Measurements from ENCODE around the gene RHOD.

Gene RHOD

GRCh38 chr11:67082071-67082791 lies 25.6 kb downstream of the RHOD start:
- peak; percentile 54 for DNase-seq
- Histone ChIP-seq H3K4me1 (ENCODE audit: low read length) (peaks cover 5% of the 10 kb centered on the region), H3K9me2 (replicated peaks; ENCODE audit: insufficient read depth, low read length) (no peaks in the 10 kb centered on the region), H3K27me3 (replicated peaks; ENCODE audit: insufficient read depth, low read length) (no peaks in the 10 kb centered on the region), H3K4me2 (ENCODE audit: low read depth, low read length) (peak overlapping the region; percentile 97), H4K20me1 (ENCODE audit: insufficient read depth, low read length) (no peaks in the 10 kb centered on the region), H3K79me2 (ENCODE audit: low read length) (no peaks in the 10 kb centered on the region), H3K9me3 (replicated peaks; ENCODE audit: insufficient read depth, low read length) (no peaks in the 10 kb centered on the region), H3F3A (ENCODE audit: insufficient read depth, low read length) (peaks cover 14% of the 10 kb centered on the region; the same call in 1 of the 2 replicates), H3K36me3 (replicated peaks; ENCODE audit: insufficient read depth, low read length) (no peaks in the 10 kb centered on the region), H3K9ac (ENCODE audit: low read length) (peak overlapping the region; percentile 19; the same call in 1 of the 2 replicates), H3K27ac (ENCODE audit: low read length) (peak overlapping the region; percentile 31; the same call in 1 of the 2 replicates), H3K4me3 (ENCODE audit: low read length) (peak overlapping the region; percentile 59), H2AFZ (ENCODE audit: low read length) (peak overlapping the region; percentile 53)
- TF ChIP-seq EZH2 (optimal IDR thresholded peaks at IDR 0.05; ENCODE audit: low read depth, low read length) (no peak), CTCF (IDR thresholded peaks at IDR 0.05; ENCODE audit: low read length) (peak; percentile 37), EZH2phosphoT487 (IDR thresholded peaks at IDR 0.05; ENCODE audit: low read length) (no peak)

GRCh38 chr11:67083786-67084366 lies 27.2 kb downstream of the RHOD start:
- Histone ChIP-seq H3K9ac (ENCODE audit: low read length) (no peak overlapping the region), H3F3A (ENCODE audit: insufficient read depth, low read length) (peaks cover 14% of the 10 kb centered on the region; the same call in 1 of the 2 replicates), H3K4me1 (ENCODE audit: low read length) (peaks cover 5% of the 10 kb centered on the region), H3K79me2 (ENCODE audit: low read length) (no peaks in the 10 kb centered on the region), H3K9me3 (replicated peaks; ENCODE audit: insufficient read depth, low read length) (no peaks in the 10 kb centered on the region), H3K4me2 (ENCODE audit: low read depth, low read length) (no peak overlapping the region), H4K20me1 (ENCODE audit: insufficient read depth, low read length) (no peaks in the 10 kb centered on the region), H3K9me2 (replicated peaks; ENCODE audit: insufficient read depth, low read length) (no peaks in the 10 kb centered on the region), H2AFZ (ENCODE audit: low read length) (no peak overlapping the region), H3K36me3 (replicated peaks; ENCODE audit: insufficient read depth, low read length) (no peaks in the 10 kb centered on the region), H3K27ac (ENCODE audit: low read length) (no peak overlapping the region), H3K27me3 (replicated peaks; ENCODE audit: insufficient read depth, low read length) (no peaks in the 10 kb centered on the region), H3K4me3 (ENCODE audit: low read length) (no peak overlapping the region)
- peak; percentile 27 for DNase-seq
- TF ChIP-seq CTCF (IDR thresholded peaks at IDR 0.05; ENCODE audit: low read length) (no peak), EZH2 (optimal IDR thresholded peaks at IDR 0.05; ENCODE audit: low read depth, low read length) (no peak), EZH2phosphoT487 (IDR thresholded peaks at IDR 0.05; ENCODE audit: low read length) (no peak)

GRCh38 chr11:67085617-67086016 lies 29.0 kb downstream of the RHOD start:
- Histone ChIP-seq H3K4me3 (ENCODE audit: low read length) (no peak overlapping the region), H3K4me1 (ENCODE audit: low read length) (peaks cover 5% of the 10 kb centered on the region), H3F3A (ENCODE audit: insufficient read depth, low read length) (peaks cover 14% of the 10 kb centered on the region; the same call in 1 of the 2 replicates), H3K36me3 (replicated peaks; ENCODE audit: insufficient read depth, low read length) (no peaks in the 10 kb centered on the region), H3K9me2 (replicated peaks; ENCODE audit: insufficient read depth, low read length) (no peaks in the 10 kb centered on the region), H4K20me1 (ENCODE audit: insufficient read depth, low read length) (no peaks in the 10 kb centered on the region), H3K9ac (ENCODE audit: low read length) (no peak overlapping the region), H3K27me3 (replicated peaks; ENCODE audit: insufficient read depth, low read length) (no peaks in the 10 kb centered on the region), H3K4me2 (ENCODE audit: low read depth, low read length) (no peak overlapping the region), H2AFZ (ENCODE audit: low read length) (no peak overlapping the region), H3K27ac (ENCODE audit: low read length) (no peak overlapping the region), H3K79me2 (ENCODE audit: low read length) (no peaks in the 10 kb centered on the region), H3K9me3 (replicated peaks; ENCODE audit: insufficient read depth, low read length) (no peaks in the 10 kb centered on the region)
- DNase-seq = no peak
- TF ChIP-seq CTCF (IDR thresholded peaks at IDR 0.05; ENCODE audit: low read length) (no peak), EZH2phosphoT487 (IDR thresholded peaks at IDR 0.05; ENCODE audit: low read length) (no peak), EZH2 (optimal IDR thresholded peaks at IDR 0.05; ENCODE audit: low read depth, low read length) (no peak)
